ENCODE measurements around the gene ZNF142. TPM values are rescaled to one million over a fixed set of nuclear protein-coding genes. Genes with fewer than 3 reads are reported as not detected.

The ZNF142 gene
- total RNA-seq, 4 donors from 2014 or later, result 15.2 to 31.1 (median 20.1) TPM

- 71 to 73% methylated on average over 2 of the region's 2 CpGs for WGBS, 2 donors
- no peak for DNase-seq (ENCODE audit: low spot score in 2 of 2)
- no peak overlapping the region for H3K4me3 ChIP-seq (ENCODE audit: low read depth, poor library complexity, severe bottlenecking)
- intact Hi-C loops (cut with DNase I; ENCODE audit: low total_unique reads), result no loop called here
- TF ChIP-seq CTCF (IDR thresholded peaks at IDR 0.05), result no peak
- TF ChIP-seq POLR2A (IDR thresholded peaks at IDR 0.05), result no peak
Observed at GRCh38 chr2:218605432-218605831, 54.0 kb downstream of the ZNF142 start.

Other genes with a start within 250 kb of the ZNF142 start
- under 1 TPM in 2 of 4 donors, not detected in 2; 0.84 to 0.98 TPM for gene VIL1, start 240.5 kb downstream of the ZNF142 start, total RNA-seq
- 10 to 100 TPM; 10.5 to 12.0 (median 11.4) TPM for gene USP37, start 91.3 kb downstream of the ZNF142 start, total RNA-seq
- gene CNOT9, start 90.8 kb downstream of the ZNF142 start, total RNA-seq, result 10 to 100 TPM; 30.1 to 39.1 (median 34.5) TPM
- gene PLCD4, start 51.7 kb downstream of the ZNF142 start, total RNA-seq, result 1 to 10 TPM in 1 of 4 donors, under 1 TPM in 3; 0.34 to 2.7 (median 0.59) TPM
- 10 to 100 TPM; 19.1 to 45.0 (median 31.5) TPM for gene BCS1L, start 60 bp upstream of the ZNF142 start, total RNA-seq
- gene RNF25, start 12.4 kb upstream of the ZNF142 start, total RNA-seq, result 10 to 100 TPM; 21.2 to 38.2 (median 21.7) TPM
- gene STK36, start 12.5 kb upstream of the ZNF142 start, total RNA-seq, result 10 to 100 TPM in 2 of 4 donors, 1 to 10 TPM in 2; 7.4 to 21.1 (median 12.3) TPM
- 10 to 100 TPM in 3 of 4 donors, 1 to 10 TPM in 1; 4.4 to 19.4 (median 17.4) TPM for gene TTLL4, start 51.2 kb upstream of the ZNF142 start, total RNA-seq
- gene CYP27A1, start 122.5 kb upstream of the ZNF142 start, total RNA-seq, result 10 to 100 TPM; 12.9 to 35.2 (median 21.8) TPM
- under 1 TPM in 1 of 4 donors, not detected in 3; 0.32 TPM for gene PRKAG3, start 172.2 kb upstream of the ZNF142 start, total RNA-seq
- 1 to 10 TPM; 1.3 to 5.5 (median 3.7) TPM for gene WNT6, start 200.2 kb upstream of the ZNF142 start, total RNA-seq
- gene WNT10A, start 221.2 kb upstream of the ZNF142 start, total RNA-seq, result 10 to 100 TPM; 10.0 to 16.5 (median 15.2) TPM

All from lower leg skin (tissue), 4 donors.